Measurements from ENCODE around the gene MAP3K1. TPM values are rescaled to one million over a fixed set of nuclear protein-coding genes. Genes with fewer than 3 reads are reported as not detected.
"Not testable (repeated sequence)": the region's sequence is repeated elsewhere in the genome, so short reads cannot be mapped to it uniquely, and the experiment has no call there.

Gene MAP3K1
- total and polyA plus RNA-seq, 2 experiments from 2014 or later, result 11.2 to 24.0 TPM

GRCh38 chr5:56817263-56818014 is 2.1 kb downstream of the MAP3K1 start:
- DNase-seq (ENCODE audit: low read depth in 1 of 2, low spot score in 1 of 2), result no peak
- TF ChIP-seq CTCF (IDR thresholded peaks at IDR 0.05; ENCODE audit: low read depth, low read length), result no peak
- Histone ChIP-seq H3K4me1 (ENCODE audit: low read depth) (peaks cover 23% of the 10 kb centered on the region), H3K27me3 (no peaks in the 10 kb centered on the region), H3K27ac (peak overlapping the region; percentile 97), H3K36me3 (no peaks in the 10 kb centered on the region), H3K4me3 (peak overlapping the region; percentile 99), H3K9me3 (ENCODE audit: low read depth) (no peaks in the 10 kb centered on the region)

- Histone ChIP-seq H3K4me3 (peak overlapping the region; percentile 1), H3K27ac (no peak overlapping the region), H3K4me1 (ENCODE audit: low read depth) (peaks cover 29% of the 10 kb centered on the region), H3K27me3 (no peaks in the 10 kb centered on the region), H3K9me3 (ENCODE audit: low read depth) (no peaks in the 10 kb centered on the region), H3K36me3 (no peaks in the 10 kb centered on the region)
- peak; percentile 36 for TF ChIP-seq CTCF (IDR thresholded peaks at IDR 0.05; ENCODE audit: low read depth, low read length)
- DNase-seq (ENCODE audit: low read depth in 1 of 2, low spot score in 1 of 2), result peak in 1 of 2 donors; percentile 58
Observed at GRCh38 chr5:56818450-56819037, 3.2 kb downstream of the MAP3K1 start.

- no peak for TF ChIP-seq CTCF (IDR thresholded peaks at IDR 0.05; ENCODE audit: low read depth, low read length)
- Histone ChIP-seq H3K9me3 (ENCODE audit: low read depth) (no peaks in the 10 kb centered on the region), H3K27me3 (no peaks in the 10 kb centered on the region), H3K4me3 (peak overlapping the region; percentile 1), H3K4me1 (ENCODE audit: low read depth) (peaks cover 34% of the 10 kb centered on the region), H3K27ac (no peak overlapping the region), H3K36me3 (no peaks in the 10 kb centered on the region)
- DNase-seq (ENCODE audit: low read depth in 1 of 2, low spot score in 1 of 2), result peak in 1 of 2 donors; percentile 31
Observed at GRCh38 chr5:56819060-56819881, 3.9 kb downstream of the MAP3K1 start.

- DNase-seq (ENCODE audit: low read depth in 1 of 2, low spot score in 1 of 2); H3K36me3 ChIP-seq; H3K27ac ChIP-seq; H3K4me3 ChIP-seq; H3K27me3 ChIP-seq; H3K9me3 ChIP-seq (ENCODE audit: low read depth): not testable (repeated sequence)
- peaks cover 48% of the 10 kb centered on the region for H3K4me1 ChIP-seq (ENCODE audit: low read depth)
Observed at GRCh38 chr5:56821868-56822267, 6.5 kb downstream of the MAP3K1 start.

GRCh38 chr5:56822981-56823380 is 7.6 kb downstream of the MAP3K1 start:
- no peaks in the 10 kb centered on the region for H3K9me3 ChIP-seq (ENCODE audit: low read depth)
- peaks cover 43% of the 10 kb centered on the region for H3K4me1 ChIP-seq (ENCODE audit: low read depth)
- H3K27ac ChIP-seq, result no peak overlapping the region
- no peaks in the 10 kb centered on the region for H3K27me3 ChIP-seq
- H3K36me3 ChIP-seq, result no peaks in the 10 kb centered on the region
- TF ChIP-seq CTCF (IDR thresholded peaks at IDR 0.05; ENCODE audit: low read depth, low read length), result no peak
- H3K4me3 ChIP-seq, result no peak overlapping the region
- no peak for DNase-seq (ENCODE audit: low read depth in 1 of 2, low spot score in 1 of 2)
